ENCODE results near the gene CALB2.
A peak's percentile ranks its signal among the peaks of the same experiment; 100 is the strongest.

CALB2 gene

DNA sequence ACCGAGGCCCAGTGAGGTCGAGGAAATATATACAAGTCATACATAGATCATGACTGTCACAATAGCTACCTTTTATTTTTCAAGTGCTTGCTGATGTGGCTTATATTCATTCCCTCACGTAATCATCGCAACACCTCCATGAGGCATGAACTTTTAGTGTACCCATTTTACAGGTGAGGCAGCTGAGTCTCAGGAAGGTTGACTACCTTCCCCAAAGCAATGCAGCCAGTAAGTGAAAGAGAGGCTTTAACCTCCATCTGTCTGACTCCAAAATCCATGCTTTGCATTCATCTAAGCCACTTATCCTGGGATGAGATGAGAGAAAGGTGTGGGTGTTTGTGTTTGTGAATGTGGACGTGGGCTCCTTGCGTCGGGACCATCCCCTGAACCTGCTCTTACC is 30.8 kb downstream of the CALB2 start:
- DNase-seq = no peak

DNA sequence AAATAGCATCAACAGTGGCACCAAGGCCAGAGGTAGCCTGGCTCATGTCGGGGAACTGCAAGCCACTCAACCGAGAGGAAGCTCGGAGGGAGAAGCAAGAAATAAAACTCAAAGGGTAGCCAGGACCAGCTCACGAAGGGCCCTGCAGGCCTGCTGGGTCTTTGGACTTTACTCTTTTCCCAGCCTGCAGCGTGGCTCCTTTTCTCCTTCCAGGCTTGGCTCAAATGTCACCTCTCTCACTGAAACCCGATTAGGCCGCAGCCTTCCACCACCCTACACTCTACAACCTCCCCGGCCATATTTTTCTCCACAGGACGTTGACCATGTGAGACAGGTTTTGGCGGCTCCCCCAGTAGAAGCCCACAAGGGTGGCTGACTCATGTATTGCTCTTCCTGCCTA is 38.1 kb downstream of the CALB2 start:
- no peak for DNase-seq

DNA sequence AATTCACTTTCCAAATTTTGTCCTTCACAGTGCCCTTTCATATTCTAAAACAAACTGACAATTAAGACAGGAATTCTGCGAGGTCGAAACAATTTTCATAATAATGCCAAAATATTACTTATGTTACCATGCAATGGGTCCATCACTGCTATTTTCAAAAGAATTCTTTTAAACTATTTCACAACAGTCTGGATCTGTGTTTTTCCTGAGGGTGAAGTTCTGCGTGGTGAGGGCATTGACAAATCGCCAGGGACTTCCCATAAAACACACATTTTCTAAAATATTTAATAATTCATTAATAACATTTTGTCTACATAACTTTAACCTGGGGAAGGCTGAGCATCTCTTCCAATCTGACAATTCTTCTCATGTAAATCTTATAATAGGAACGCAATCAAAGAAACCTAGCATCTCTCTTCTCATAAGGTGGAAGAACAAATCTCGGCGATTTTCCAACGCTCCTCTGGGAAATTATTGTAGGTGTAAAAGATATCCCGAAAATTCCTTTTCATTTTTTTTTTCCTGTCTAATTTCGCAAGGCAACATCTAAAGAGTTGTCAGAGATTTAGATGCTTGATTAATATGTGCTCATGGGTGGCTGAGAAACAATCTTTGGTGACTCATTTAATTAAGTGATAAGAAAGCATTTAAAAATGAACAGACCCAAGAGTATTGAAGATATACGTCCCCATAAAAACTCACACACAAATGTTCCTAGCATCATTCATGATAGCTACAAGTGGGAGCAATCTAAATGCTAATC is 41.5 kb downstream of the CALB2 start:
- DNase-seq = no peak

DNA sequence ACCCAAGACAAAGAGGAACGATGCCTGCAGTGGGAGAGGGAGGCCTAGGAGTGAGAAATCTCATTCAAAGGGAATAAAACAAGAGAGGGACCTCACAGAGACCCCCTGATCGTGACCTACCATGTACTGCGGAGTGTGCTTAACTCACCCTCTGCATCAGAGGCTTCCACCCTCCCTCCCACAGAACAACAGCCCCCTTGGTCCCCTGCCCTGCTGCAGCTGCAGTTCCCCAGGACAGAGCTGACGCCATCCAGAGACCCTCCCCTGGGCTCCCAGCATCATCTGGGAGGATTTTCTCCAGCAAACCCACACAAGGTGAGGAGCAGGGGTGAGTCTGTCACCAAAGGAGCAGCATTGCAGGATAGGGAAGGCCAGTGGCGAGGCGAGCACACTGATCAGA is 43.5 kb downstream of the CALB2 start:
- DNase-seq = no peak

DNA sequence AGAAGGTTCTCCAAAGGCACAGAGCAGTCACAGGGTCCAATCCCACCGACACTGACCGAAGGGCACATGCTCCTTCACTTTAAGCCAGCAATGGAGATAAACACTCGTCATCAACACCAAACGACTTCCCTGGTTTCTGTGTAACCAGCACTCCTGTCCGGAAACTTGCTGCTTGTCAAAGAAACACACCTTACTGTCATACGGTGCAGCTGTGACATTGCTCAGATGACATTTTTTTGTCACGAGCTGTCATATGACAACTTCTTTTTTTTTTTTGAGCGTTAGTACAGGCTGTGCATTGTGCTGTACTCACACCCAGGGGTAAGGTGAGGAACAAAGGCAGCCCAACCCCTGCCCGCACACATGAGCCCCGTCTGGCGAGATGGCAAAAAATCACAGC is 44.2 kb downstream of the CALB2 start:
- DNase-seq = no peak

- no peak for DNase-seq
These were observed 45.8 kb downstream of the CALB2 start for GRCh38 chr16:71404364-71404763.

GRCh38 chr16:71406316-71406715 is 47.8 kb downstream of the CALB2 start:
- DNase-seq = no peak

DNA sequence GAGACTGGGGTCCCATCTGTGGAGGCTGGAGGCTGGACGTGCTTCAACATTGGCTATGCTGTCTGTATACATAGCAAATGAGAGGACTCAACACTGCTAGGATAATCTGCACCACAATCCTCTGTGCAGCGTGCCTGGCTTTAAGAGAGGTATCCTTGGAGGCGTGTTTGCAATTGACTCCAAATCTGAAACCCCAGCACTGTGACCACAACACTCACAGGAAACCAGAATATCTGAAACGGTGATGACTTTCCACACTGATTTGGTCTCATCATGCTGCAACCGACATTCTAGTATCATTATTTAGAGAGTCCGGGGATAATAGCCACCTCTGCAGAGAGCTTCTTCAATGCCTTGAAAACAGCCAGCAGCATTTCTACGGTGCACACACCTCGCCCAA is 48.2 kb downstream of the CALB2 start:
- no peak for DNase-seq

- no peak for DNase-seq
These were observed 49.2 kb downstream of the CALB2 start for GRCh38 chr16:71407731-71408130.

- no peak for DNase-seq
These were observed 50.0 kb downstream of the CALB2 start for GRCh38 chr16:71408536-71408935.

GRCh38 chr16:71409011-71409775 is 50.7 kb downstream of the CALB2 start:
- DNase-seq = no peak

DNA sequence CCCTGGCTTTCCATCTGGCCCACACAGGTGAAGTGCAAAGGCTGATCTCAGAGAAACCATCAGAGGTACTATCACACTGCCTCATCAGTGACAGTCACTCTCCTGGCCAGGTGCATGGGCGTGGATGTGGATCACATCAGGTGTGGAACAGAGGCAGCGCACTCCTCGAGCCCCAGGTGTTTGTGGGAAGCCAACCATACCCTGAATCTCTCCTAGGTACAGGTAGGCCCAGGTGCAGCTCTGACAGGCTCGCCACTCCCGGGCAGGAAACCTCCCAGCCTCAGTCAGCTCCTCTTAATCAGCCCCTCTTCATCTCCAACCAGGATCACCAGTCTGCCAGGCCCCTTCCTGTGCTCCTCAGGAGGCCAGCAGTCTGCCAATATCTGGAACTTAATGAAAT is 51.6 kb downstream of the CALB2 start:
- DNase-seq = no peak

DNA sequence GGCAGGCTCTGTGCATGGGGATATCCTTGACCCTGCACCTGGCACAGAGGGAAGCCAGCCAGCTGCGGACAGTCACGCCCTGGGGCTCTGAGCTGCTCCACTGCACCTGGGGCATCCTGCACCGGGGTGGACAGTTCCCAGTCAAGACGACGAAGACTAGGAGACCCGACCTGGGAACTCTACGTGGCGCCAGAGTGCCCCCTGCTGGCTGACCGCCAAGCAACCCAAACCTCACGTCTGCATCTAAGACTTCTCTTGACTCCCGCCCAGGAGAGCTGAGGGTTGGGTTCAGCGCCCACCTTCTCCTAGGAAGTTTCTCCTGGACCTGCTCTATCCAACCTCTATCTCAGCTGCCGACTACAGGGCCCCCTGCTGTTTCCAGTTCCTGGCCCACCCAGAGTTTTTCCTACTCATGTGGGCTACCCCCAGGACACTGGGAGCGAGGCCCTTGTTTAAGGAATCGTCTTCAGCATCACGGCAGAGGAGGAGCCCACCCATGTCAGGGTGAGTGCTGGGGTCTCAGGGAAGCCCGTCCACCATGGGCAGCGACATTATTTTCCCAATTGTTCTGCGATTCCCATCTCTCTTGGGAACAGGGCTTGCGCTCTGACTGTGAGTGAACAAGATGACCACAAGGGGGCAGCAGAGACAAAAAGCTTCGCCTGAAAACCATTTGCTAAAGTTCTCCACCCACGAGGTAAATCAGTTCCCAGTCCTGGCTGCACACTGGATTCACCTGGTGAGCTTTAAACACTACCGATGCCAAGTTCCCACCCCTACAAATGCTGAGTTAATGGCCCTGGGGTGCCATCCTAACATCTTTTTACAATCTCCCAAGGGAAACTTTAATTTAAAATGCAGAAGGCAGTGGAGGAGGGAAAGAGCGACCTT is 54.0 kb downstream of the CALB2 start:
- DNase-seq = peak; percentile 35

GRCh38 chr16:71413341-71413740 is 54.8 kb downstream of the CALB2 start:
- no peak for DNase-seq

DNA sequence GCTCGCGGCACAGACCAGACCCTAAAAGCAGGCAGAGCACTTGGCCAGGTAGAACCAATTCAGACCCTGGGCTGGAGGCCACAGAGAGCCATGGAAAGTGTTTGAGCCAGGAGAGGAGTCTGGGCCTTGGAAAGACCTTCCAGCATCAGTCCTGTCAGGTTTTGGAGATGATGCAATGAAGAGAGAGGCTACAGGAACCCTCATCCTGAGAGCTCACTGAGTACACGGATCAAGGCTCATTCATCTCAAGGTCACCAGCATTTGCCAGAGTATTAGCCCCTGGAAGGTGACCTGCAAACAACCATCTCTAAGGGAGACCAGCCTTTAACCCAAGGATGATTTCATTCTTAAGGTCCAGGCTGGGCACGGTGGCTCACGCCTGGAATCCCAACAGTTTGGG is 55.5 kb downstream of the CALB2 start:
- no peak for DNase-seq

DNA sequence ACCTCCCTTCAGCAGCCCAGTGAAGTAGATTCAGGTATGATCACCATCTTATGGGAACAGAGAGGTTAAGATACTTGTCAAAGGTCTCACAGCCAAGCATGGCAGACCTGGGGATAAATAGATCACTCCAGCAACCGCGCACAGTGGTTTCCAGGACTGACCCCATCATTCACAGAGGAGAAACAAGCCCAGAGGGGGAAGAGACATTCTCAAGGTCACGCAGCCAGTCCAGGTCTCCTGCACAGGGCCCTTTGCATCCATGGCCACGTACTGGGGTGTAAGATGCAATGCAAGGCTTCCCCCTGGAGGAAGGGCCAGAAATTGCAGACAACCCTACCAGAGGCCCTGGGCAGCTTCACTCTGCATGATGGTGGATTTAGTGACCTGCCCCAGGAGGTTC is 63.4 kb downstream of the CALB2 start:
- no peak for DNase-seq

GRCh38 chr16:71423016-71423415 is 64.5 kb downstream of the CALB2 start:
- DNase-seq = no peak

- DNase-seq = no peak
These were observed 65.3 kb downstream of the CALB2 start for GRCh38 chr16:71423865-71424264.

GRCh38 chr16:71424626-71425025 is 66.1 kb downstream of the CALB2 start:
- DNase-seq = no peak

- DNase-seq = no peak
These were observed 67.2 kb downstream of the CALB2 start for GRCh38 chr16:71425746-71426068.

DNA sequence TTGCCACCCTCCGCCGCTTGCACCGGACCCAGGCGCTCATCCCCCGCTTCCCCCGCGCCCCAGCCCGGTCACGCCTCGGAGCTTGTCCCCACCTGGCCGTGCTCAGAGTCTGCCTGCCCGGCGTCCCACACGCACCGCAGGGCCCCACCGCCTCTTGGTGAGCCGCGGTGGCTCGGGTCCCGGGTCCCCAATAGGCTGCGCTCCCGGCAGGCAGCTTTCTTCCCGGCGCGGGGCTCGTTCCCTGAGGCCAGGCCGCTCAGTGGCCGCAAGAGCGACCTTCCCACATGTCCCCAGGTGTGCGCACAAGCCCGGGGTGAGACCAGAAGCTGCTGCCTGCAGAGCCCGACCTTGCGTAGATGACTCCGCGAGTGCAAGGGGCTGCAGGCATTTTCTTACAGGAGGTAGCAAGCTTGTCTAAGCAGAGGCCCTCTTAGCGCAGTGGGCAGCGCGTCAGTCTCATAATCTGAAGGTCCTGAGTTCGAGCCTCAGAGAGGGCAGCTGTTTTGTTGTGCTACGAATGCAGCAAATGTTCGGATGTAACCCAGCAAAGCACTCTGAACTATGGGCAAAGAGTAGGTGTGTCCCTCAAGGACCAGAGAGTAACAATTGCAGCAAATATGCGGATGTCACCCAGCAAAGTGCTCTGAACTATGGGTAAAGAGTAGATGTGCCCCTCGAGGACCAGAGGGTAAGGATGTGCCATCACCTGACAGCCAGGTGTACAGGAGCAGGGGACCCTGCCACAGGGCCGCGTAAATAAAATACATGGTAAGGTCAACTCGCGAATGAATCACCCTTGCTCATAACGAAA is 67.8 kb downstream of the CALB2 start:
- peak; percentile 77 for DNase-seq

- DNase-seq = no peak
These were observed 68.5 kb downstream of the CALB2 start for GRCh38 chr16:71426880-71427615.

Measured in NCI-H774 (cell line).